Measurements from ENCODE around the gene WDFY3.

Gene WDFY3

DNA sequence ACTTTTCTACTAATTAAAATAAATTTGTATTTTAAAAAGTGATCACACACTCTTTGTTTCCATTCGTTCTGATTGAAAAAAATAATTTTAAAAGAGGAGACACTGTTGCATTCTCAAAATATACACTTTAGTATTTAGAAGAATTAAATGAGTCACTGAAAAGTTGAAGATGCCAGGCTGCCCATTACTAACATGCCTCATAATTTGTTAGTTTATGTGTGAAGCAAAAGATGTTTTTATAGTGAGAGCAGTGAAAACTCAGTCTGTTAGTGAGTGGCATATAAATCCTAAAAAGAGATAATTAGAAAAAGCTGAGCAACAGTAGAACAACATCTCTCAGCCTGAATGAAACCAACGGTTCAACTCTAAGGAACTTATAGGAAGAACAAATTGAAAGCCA lies 240.1 kb downstream of the WDFY3 start:
- TF ChIP-seq, protein P1, sequence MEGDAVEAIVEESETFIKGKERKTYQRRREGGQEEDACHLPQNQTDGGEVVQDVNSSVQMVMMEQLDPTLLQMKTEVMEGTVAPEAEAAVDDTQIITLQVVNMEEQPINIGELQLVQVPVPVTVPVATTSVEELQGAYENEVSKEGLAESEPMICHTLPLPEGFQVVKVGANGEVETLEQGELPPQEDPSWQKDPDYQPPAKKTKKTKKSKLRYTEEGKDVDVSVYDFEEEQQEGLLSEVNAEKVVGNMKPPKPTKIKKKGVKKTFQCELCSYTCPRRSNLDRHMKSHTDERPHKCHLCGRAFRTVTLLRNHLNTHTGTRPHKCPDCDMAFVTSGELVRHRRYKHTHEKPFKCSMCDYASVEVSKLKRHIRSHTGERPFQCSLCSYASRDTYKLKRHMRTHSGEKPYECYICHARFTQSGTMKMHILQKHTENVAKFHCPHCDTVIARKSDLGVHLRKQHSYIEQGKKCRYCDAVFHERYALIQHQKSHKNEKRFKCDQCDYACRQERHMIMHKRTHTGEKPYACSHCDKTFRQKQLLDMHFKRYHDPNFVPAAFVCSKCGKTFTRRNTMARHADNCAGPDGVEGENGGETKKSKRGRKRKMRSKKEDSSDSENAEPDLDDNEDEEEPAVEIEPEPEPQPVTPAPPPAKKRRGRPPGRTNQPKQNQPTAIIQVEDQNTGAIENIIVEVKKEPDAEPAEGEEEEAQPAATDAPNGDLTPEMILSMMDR (IDR thresholded peaks at IDR 0.05; ENCODE audit: low read depth, low read length, missing control alignments) = no peak
- no peak overlapping the region for H3K4me3 ChIP-seq (ENCODE audit: low read depth, low read length)
- no peak for DNase-seq (ENCODE audit: low read depth)
- in situ Hi-C loops (cut with HindIII; ENCODE audit: low sequenced_read_pairs) = loop anchor here (25.0 kb wide), 1 partner anchor 236 kb away; the partner anchor contains the start of gene WDFY3

DNA sequence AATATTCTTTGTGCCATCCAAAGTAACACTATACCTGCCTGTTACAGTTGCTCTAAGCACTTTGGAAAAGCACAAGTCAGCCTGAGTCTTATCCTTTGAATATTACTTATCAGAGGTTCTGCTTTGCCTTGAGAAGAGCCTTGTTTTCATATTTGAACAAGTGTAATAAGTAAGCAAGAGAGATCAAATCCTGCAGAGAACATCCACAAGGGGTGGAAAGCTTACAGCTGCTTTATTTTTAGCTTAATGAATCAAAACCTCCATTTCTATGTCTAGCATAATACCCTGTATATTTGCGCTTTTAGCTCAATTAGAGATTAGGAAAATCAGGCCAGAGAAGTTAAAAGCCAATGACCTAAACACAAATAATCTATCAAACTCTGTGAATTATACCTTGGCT lies 243.8 kb downstream of the WDFY3 start:
- in situ Hi-C loops (cut with HindIII; ENCODE audit: low sequenced_read_pairs) = no loop called here
- no peak for DNase-seq (ENCODE audit: low read depth)
- no peak overlapping the region for H3K4me3 ChIP-seq (ENCODE audit: low read depth, low read length)
- TF ChIP-seq, protein P1 (IDR thresholded peaks at IDR 0.05; ENCODE audit: low read depth, low read length, missing control alignments) = no peak

DNA sequence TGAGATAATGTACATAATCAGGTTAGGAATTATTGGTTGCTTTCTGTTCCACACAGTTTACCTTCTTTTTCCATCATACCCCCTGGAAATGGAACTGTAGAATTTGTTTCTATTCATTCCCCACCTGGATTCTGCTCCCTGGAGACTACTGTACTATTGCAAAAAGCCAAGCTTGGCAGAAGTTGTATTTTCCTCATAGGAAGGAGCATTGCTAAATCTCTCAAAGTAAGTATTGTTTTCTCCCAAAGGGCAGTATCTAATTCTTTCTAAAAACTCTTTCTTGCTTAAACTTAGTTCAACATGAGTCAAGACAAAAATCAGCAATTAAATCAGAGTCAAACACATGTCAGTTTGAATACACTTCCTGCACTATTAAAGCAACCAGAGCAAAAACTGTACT lies 247.4 kb downstream of the WDFY3 start:
- no peak overlapping the region for H3K4me3 ChIP-seq (ENCODE audit: low read depth, low read length)
- TF ChIP-seq, protein P1 (IDR thresholded peaks at IDR 0.05; ENCODE audit: low read depth, low read length, missing control alignments) = no peak
- DNase-seq (ENCODE audit: low read depth) = no peak
- in situ Hi-C loops (cut with HindIII; ENCODE audit: low sequenced_read_pairs) = loop anchor here (5.0 kb wide), 1 partner anchor 53 kb away; no protein-coding TSS in a partner anchor

DNA sequence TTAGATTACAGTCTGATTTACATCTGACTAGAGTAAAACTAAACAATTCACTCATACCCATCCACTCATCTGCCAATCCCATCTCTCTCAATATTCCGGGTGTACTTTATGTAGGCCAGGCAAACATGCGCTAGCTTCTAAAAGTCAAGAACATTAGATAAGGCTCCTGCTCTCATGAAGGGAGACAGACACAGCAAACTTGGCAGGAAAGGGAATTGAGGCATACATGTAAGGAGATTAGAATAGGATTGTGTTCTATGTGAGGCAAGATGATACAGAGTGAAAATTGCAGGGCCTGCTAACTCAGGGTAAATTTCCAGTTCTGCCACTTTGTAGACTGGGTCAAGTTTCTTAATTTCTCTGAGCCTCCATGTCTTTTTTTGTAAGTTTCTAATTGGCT lies 247.8 kb downstream of the WDFY3 start:
- H3K4me3 ChIP-seq (ENCODE audit: low read depth, low read length) = no peak overlapping the region
- DNase-seq (ENCODE audit: low read depth) = no peak
- in situ Hi-C loops (cut with HindIII; ENCODE audit: low sequenced_read_pairs) = loop anchor here (5.0 kb wide), 1 partner anchor 54 kb away; no protein-coding TSS in a partner anchor
- TF ChIP-seq, protein P1 (IDR thresholded peaks at IDR 0.05; ENCODE audit: low read depth, low read length, missing control alignments) = no peak

DNA sequence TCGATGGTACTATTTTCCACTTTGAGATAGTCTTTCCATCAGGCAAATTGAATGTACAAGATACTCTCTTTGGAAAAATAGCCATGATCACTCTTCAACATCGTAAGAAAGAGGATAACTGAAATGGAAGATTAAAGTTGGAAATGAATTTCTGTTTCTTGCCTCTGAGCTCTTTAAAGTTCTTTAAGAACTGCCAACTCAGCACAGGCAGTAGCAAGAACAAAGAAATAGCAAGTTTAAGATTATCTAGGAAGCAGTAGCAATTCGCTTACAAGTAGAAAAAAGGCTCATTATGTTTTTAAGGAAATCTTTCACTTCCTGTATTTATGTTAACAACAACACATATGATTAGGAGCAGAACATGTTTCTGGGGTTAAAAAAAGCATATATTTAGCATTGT lies 255.9 kb downstream of the WDFY3 start:
- in situ Hi-C loops (cut with HindIII; ENCODE audit: low sequenced_read_pairs) = no loop called here
- TF ChIP-seq, protein P1 (IDR thresholded peaks at IDR 0.05; ENCODE audit: low read depth, low read length, missing control alignments) = no peak

DNA sequence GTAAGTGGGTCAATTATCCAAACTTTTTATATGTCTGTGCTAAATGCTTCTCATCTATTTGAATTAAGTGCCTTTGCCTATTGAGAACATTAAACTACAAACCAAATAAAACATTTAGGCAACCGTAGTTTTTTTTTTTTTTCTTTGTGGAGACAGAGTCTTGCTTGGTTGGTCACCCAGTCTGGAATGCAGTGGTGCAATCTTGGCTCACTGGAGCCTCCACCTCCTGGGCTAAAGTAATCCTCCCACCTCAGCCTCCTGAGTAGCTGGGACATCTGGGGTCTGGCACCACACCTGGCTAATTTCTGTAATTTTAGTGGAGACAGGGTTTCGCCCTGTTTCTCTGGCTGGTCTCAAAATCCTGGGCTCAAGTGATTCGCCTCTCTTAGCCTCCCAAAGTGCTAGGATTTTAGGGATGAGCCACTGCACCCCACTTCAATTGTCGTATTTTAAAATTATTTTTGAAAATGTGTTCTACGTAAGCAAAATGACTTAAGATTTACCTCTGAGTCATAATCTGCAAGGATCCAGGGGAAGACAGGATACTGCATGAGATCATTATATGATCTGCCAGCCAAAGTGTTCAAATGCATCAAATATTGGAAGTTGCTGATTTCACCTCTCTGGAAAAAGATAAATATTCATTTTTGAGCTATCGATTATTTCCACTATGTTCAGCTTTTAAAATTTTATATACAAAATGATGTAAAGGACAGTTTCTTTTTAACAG lies 257.9 kb downstream of the WDFY3 start:
- in situ Hi-C loops (cut with HindIII; ENCODE audit: low sequenced_read_pairs) = no loop called here
- no peak overlapping the region for H3K4me3 ChIP-seq (ENCODE audit: low read depth, low read length)
- DNase-seq (ENCODE audit: low read depth) = no peak
- TF ChIP-seq, protein P1 (IDR thresholded peaks at IDR 0.05; ENCODE audit: low read depth, low read length, missing control alignments) = no peak

More for the DNA sequence above, 255.9 kb downstream of the WDFY3 start:
- no peak overlapping the region for H3K4me3 ChIP-seq (ENCODE audit: low read depth, low read length)
- DNase-seq (ENCODE audit: low read depth) = no peak
